ENCODE measurements around the gene LDAF1.

DNA sequence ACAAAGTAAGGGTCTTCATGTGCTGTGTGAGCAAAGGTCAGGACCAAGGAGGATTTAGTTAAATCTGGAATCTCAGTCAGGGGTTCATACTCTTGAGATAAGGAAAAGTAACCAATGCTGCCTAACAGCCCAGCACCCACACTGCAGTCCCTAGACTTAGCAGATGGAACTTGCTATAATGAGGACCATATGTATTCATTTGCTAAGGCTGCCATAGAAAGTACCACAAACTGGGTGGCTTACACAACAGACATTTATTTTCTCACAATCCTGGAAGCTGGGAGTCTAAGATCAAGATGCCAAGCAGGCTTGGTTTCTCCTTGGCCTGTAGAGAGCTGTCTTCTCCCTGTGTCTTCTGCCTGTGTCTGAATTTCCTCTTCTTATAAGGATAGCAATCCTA, 32.1 kb downstream of the LDAF1 start:
- TF ChIP-seq JUND (IDR thresholded peaks at IDR 0.05): no peak
- TF ChIP-seq, protein P1, sequence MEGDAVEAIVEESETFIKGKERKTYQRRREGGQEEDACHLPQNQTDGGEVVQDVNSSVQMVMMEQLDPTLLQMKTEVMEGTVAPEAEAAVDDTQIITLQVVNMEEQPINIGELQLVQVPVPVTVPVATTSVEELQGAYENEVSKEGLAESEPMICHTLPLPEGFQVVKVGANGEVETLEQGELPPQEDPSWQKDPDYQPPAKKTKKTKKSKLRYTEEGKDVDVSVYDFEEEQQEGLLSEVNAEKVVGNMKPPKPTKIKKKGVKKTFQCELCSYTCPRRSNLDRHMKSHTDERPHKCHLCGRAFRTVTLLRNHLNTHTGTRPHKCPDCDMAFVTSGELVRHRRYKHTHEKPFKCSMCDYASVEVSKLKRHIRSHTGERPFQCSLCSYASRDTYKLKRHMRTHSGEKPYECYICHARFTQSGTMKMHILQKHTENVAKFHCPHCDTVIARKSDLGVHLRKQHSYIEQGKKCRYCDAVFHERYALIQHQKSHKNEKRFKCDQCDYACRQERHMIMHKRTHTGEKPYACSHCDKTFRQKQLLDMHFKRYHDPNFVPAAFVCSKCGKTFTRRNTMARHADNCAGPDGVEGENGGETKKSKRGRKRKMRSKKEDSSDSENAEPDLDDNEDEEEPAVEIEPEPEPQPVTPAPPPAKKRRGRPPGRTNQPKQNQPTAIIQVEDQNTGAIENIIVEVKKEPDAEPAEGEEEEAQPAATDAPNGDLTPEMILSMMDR (IDR thresholded peaks at IDR 0.05; ENCODE audit: low read depth, low read length, missing input control): no peak
- TF ChIP-seq TAF1 (conservative IDR thresholded peaks at IDR 0.05): no peak
- TF ChIP-seq RAD21 (IDR thresholded peaks at IDR 0.05): no peak
- TF ChIP-seq, protein P2, sequence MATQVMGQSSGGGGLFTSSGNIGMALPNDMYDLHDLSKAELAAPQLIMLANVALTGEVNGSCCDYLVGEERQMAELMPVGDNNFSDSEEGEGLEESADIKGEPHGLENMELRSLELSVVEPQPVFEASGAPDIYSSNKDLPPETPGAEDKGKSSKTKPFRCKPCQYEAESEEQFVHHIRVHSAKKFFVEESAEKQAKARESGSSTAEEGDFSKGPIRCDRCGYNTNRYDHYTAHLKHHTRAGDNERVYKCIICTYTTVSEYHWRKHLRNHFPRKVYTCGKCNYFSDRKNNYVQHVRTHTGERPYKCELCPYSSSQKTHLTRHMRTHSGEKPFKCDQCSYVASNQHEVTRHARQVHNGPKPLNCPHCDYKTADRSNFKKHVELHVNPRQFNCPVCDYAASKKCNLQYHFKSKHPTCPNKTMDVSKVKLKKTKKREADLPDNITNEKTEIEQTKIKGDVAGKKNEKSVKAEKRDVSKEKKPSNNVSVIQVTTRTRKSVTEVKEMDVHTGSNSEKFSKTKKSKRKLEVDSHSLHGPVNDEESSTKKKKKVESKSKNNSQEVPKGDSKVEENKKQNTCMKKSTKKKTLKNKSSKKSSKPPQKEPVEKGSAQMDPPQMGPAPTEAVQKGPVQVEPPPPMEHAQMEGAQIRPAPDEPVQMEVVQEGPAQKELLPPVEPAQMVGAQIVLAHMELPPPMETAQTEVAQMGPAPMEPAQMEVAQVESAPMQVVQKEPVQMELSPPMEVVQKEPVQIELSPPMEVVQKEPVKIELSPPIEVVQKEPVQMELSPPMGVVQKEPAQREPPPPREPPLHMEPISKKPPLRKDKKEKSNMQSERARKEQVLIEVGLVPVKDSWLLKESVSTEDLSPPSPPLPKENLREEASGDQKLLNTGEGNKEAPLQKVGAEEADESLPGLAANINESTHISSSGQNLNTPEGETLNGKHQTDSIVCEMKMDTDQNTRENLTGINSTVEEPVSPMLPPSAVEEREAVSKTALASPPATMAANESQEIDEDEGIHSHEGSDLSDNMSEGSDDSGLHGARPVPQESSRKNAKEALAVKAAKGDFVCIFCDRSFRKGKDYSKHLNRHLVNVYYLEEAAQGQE (IDR thresholded peaks at IDR 0.05): no peak
- TF ChIP-seq, protein P3, sequence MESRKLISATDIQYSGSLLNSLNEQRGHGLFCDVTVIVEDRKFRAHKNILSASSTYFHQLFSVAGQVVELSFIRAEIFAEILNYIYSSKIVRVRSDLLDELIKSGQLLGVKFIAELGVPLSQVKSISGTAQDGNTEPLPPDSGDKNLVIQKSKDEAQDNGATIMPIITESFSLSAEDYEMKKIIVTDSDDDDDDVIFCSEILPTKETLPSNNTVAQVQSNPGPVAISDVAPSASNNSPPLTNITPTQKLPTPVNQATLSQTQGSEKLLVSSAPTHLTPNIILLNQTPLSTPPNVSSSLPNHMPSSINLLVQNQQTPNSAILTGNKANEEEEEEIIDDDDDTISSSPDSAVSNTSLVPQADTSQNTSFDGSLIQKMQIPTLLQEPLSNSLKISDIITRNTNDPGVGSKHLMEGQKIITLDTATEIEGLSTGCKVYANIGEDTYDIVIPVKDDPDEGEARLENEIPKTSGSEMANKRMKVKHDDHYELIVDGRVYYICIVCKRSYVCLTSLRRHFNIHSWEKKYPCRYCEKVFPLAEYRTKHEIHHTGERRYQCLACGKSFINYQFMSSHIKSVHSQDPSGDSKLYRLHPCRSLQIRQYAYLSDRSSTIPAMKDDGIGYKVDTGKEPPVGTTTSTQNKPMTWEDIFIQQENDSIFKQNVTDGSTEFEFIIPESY (IDR thresholded peaks at IDR 0.05): no peak
- TF ChIP-seq HNF4G (IDR thresholded peaks at IDR 0.05): no peak
- TF ChIP-seq, protein P4, sequence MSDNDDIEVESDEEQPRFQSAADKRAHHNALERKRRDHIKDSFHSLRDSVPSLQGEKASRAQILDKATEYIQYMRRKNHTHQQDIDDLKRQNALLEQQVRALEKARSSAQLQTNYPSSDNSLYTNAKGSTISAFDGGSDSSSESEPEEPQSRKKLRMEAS (IDR thresholded peaks at IDR 0.05): no peak

Data from liver (tissue), 3 donors.